ENCODE data around the gene RPP25L.

DNA sequence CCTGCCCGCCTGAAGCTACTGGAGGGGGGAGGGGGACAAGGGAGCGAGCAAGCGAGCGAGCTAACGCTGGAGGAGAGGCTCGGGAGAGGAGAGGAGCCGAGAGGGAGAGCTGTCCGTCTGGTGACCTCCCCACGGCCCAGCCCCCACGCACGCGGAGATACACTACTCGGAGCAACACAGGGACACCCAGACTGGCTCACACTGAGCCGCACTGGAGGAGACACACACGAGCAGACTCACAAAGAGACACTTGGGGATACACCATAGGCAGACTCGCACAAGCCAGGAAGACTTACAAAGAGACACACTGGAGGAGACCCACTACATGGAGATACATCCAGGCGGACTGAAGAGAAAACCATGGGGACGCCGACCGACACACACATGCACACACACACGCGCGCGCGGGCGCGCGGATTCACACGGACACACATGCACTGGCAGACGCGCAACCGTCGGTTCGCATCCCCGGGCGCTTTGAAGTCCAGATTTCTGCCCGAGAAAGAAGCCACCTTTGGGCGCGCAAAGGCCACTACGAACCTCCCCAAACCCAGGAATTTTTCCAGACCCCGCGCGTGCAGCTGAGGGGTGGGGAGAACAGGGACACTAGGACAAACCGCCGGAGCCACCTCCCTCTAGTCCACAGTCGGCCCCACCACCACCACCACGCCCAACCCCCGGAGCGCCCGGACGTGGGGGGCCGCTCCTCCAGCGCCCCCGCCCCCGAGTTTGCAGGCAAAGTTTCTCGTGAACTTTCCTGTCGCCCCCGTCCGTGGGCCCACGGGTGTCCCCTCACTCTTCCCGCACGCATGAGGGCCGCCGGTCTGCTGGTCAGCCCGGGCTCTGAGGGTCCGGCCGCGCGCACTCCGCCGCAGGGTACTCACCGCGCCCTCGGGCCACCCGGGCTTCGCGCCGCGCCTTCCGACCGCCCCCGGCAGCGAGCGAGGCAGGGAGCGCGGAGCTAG is 22.9 kb downstream of the RPP25L start:
- TF ChIP-seq POLR2A (conservative IDR thresholded peaks at IDR 0.05) (no peak), ZNF274 (IDR thresholded peaks at IDR 0.05; ENCODE audit: borderline replicate concordance, low read depth, low read length) (no peak), NBN (IDR thresholded peaks at IDR 0.05; ENCODE audit: low read depth) (no peak), DNMT1 (IDR thresholded peaks at IDR 0.05) (no peak), ZC3H4 (CRISPR knock-in tag; IDR thresholded peaks at IDR 0.05; ENCODE audit: borderline replicate concordance) (no peak), CBX3 (IDR thresholded peaks at IDR 0.05; ENCODE audit: borderline replicate concordance in 1 of 2, low read length in 2 of 2) (no peak), ZBTB1 (CRISPR knock-in tag; IDR thresholded peaks at IDR 0.05; ENCODE audit: borderline replicate concordance, low read depth) (no peak), HLTF (IDR thresholded peaks at IDR 0.05) (no peak)
- TF ChIP-seq, protein P1, sequence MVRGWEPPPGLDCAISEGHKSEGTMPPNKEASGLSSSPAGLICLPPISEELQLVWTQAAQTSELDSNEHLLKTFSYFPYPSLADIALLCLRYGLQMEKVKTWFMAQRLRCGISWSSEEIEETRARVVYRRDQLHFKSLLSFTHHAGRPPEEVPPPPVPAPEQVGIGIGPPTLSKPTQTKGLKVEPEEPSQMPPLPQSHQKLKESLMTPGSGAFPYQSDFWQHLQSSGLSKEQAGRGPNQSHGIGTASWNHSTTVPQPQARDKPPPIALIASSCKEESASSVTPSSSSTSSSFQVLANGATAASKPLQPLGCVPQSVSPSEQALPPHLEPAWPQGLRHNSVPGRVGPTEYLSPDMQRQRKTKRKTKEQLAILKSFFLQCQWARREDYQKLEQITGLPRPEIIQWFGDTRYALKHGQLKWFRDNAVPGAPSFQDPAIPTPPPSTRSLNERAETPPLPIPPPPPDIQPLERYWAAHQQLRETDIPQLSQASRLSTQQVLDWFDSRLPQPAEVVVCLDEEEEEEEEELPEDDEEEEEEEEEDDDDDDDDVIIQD (CRISPR knock-in tag; IDR thresholded peaks at IDR 0.05), result no peak
- TF ChIP-seq, protein P2, sequence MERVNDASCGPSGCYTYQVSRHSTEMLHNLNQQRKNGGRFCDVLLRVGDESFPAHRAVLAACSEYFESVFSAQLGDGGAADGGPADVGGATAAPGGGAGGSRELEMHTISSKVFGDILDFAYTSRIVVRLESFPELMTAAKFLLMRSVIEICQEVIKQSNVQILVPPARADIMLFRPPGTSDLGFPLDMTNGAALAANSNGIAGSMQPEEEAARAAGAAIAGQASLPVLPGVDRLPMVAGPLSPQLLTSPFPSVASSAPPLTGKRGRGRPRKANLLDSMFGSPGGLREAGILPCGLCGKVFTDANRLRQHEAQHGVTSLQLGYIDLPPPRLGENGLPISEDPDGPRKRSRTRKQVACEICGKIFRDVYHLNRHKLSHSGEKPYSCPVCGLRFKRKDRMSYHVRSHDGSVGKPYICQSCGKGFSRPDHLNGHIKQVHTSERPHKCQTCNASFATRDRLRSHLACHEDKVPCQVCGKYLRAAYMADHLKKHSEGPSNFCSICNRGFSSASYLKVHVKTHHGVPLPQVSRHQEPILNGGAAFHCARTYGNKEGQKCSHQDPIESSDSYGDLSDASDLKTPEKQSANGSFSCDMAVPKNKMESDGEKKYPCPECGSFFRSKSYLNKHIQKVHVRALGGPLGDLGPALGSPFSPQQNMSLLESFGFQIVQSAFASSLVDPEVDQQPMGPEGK (CRISPR knock-in tag; IDR thresholded peaks at IDR 0.05; ENCODE audit: borderline replicate concordance), result no peak
- TF ChIP-seq, protein P3, sequence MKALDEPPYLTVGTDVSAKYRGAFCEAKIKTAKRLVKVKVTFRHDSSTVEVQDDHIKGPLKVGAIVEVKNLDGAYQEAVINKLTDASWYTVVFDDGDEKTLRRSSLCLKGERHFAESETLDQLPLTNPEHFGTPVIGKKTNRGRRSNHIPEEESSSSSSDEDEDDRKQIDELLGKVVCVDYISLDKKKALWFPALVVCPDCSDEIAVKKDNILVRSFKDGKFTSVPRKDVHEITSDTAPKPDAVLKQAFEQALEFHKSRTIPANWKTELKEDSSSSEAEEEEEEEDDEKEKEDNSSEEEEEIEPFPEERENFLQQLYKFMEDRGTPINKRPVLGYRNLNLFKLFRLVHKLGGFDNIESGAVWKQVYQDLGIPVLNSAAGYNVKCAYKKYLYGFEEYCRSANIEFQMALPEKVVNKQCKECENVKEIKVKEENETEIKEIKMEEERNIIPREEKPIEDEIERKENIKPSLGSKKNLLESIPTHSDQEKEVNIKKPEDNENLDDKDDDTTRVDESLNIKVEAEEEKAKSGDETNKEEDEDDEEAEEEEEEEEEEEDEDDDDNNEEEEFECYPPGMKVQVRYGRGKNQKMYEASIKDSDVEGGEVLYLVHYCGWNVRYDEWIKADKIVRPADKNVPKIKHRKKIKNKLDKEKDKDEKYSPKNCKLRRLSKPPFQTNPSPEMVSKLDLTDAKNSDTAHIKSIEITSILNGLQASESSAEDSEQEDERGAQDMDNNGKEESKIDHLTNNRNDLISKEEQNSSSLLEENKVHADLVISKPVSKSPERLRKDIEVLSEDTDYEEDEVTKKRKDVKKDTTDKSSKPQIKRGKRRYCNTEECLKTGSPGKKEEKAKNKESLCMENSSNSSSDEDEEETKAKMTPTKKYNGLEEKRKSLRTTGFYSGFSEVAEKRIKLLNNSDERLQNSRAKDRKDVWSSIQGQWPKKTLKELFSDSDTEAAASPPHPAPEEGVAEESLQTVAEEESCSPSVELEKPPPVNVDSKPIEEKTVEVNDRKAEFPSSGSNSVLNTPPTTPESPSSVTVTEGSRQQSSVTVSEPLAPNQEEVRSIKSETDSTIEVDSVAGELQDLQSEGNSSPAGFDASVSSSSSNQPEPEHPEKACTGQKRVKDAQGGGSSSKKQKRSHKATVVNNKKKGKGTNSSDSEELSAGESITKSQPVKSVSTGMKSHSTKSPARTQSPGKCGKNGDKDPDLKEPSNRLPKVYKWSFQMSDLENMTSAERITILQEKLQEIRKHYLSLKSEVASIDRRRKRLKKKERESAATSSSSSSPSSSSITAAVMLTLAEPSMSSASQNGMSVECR (CRISPR knock-in tag; IDR thresholded peaks at IDR 0.05), result no peak
- TF ChIP-seq, protein P4, sequence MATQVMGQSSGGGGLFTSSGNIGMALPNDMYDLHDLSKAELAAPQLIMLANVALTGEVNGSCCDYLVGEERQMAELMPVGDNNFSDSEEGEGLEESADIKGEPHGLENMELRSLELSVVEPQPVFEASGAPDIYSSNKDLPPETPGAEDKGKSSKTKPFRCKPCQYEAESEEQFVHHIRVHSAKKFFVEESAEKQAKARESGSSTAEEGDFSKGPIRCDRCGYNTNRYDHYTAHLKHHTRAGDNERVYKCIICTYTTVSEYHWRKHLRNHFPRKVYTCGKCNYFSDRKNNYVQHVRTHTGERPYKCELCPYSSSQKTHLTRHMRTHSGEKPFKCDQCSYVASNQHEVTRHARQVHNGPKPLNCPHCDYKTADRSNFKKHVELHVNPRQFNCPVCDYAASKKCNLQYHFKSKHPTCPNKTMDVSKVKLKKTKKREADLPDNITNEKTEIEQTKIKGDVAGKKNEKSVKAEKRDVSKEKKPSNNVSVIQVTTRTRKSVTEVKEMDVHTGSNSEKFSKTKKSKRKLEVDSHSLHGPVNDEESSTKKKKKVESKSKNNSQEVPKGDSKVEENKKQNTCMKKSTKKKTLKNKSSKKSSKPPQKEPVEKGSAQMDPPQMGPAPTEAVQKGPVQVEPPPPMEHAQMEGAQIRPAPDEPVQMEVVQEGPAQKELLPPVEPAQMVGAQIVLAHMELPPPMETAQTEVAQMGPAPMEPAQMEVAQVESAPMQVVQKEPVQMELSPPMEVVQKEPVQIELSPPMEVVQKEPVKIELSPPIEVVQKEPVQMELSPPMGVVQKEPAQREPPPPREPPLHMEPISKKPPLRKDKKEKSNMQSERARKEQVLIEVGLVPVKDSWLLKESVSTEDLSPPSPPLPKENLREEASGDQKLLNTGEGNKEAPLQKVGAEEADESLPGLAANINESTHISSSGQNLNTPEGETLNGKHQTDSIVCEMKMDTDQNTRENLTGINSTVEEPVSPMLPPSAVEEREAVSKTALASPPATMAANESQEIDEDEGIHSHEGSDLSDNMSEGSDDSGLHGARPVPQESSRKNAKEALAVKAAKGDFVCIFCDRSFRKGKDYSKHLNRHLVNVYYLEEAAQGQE (IDR thresholded peaks at IDR 0.05; ENCODE audit: borderline replicate concordance), result no peak
- TF ChIP-seq, protein P4 (CRISPR knock-in tag; IDR thresholded peaks at IDR 0.05; ENCODE audit: low read depth), result no peak

Measured in K562 (cell line).